Activated CD4-positive, alpha-beta T cell treated with anti-CD3 and anti-CD28 coated beads for 1 hour (primary cell): ENCODE data around the gene ABCF2.

ENCODE experiments used
- DNase-seq: peaks from one replicate; pipeline ENCODE4 v3.0.0-alpha.2; 2020

Gene ABCF2

GRCh38 chr7:151192002-151192539 lies 34.9 kb downstream of the ABCF2 start:
- DNase-seq = no peak

GRCh38 chr7:151191544-151191943 lies 35.5 kb downstream of the ABCF2 start:
- no peak for DNase-seq

GRCh38 chr7:151189038-151189437 lies 38.0 kb downstream of the ABCF2 start:
- DNase-seq = no peak

GRCh38 chr7:151188252-151188542 lies 38.8 kb downstream of the ABCF2 start:
- no peak for DNase-seq

GRCh38 chr7:151187409-151188251 lies 39.4 kb downstream of the ABCF2 start:
- no peak for DNase-seq

- DNase-seq = no peak
These were observed 40.2 kb downstream of the ABCF2 start, which contains the start of gene ASB10 for GRCh38 chr7:151186640-151187408. Gene ASB10 (minus strand): TSS chr7:151187250. CDS start chr7:151187130, 120 bp downstream.

GRCh38 chr7:151185762-151186639 lies 41.0 kb downstream of the ABCF2 start:
- DNase-seq = no peak

- no peak for DNase-seq
These were observed 46.0 kb downstream of the ABCF2 start for GRCh38 chr7:151181011-151181431.

GRCh38 chr7:151179946-151180345 lies 47.1 kb downstream of the ABCF2 start:
- no peak for DNase-seq

GRCh38 chr7:151179287-151179860 lies 47.6 kb downstream of the ABCF2 start:
- no peak for DNase-seq

- no peak for DNase-seq
These were observed 48.2 kb downstream of the ABCF2 start for GRCh38 chr7:151178831-151179230.

- no peak for DNase-seq
These were observed 48.8 kb downstream of the ABCF2 start for GRCh38 chr7:151178236-151178635.

GRCh38 chr7:151177310-151177709 lies 49.7 kb downstream of the ABCF2 start:
- DNase-seq = no peak

GRCh38 chr7:151176401-151176800 lies 50.6 kb downstream of the ABCF2 start:
- DNase-seq = no peak

- DNase-seq = no peak
These were observed 51.2 kb downstream of the ABCF2 start for GRCh38 chr7:151175793-151176311.

GRCh38 chr7:151175047-151175792 lies 51.8 kb downstream of the ABCF2 start:
- no peak for DNase-seq

- no peak for DNase-seq
These were observed 52.6 kb downstream of the ABCF2 start for GRCh38 chr7:151174246-151175046.

GRCh38 chr7:151173386-151174245 lies 53.4 kb downstream of the ABCF2 start:
- DNase-seq = no peak
